MCF 10A (cell line): ENCODE data around the gene MMAA. TPM values are rescaled to one million over a fixed set of nuclear protein-coding genes. Genes with fewer than 3 reads are reported as not detected.

Experiments used
- BruUV-seq: library from RNA; stranded (reverse); fragments of 400-500 nt; replicated peaks from 2 replicates; lab custom pipeline; 2021; lab: Mats Ljungman, UMichigan
- CTCF ChIA-PET: fragments of 300-600 bp; sonication (Branson Sonifier 250); formaldehyde crosslinking; extraction: SDS; loops from one replicate; lab custom pipeline; 2021; ENCODE audit warnings: antibody characterized with exemption, inconsistent platforms; lab: Yijun Ruan, JAX
- POLR2A ChIA-PET: fragments of 300-600, 350-650 bp; sonication (Branson Sonifier 250); formaldehyde crosslinking; extraction: SDS; loops from one replicate; lab custom pipeline; 2020; ENCODE audit warnings: antibody characterized with exemption, inconsistent platforms; lab: Yijun Ruan, JAX
- DNase-seq: peaks from one replicate; pipeline ENCODE4 v3.0.0-alpha.2; 2018; ENCODE audit not compliant: unreplicated experiment
- H3K27ac Mint-ChIP-seq: one replicate; pipeline ENCODE4 v1.8.0; 2022; ENCODE audit warnings: mild to moderate bottlenecking, low read depth, mixed read lengths; ENCODE audit not compliant: unreplicated experiment
- H3K27me3 Mint-ChIP-seq: one replicate; pipeline ENCODE4 v1.8.0; 2022; ENCODE audit warnings: mixed read lengths; ENCODE audit not compliant: insufficient read depth, unreplicated experiment
- H3K36me3 Mint-ChIP-seq: one replicate; pipeline ENCODE4 v1.8.0; 2022; ENCODE audit warnings: mild to moderate bottlenecking, moderate library complexity, mixed read lengths; ENCODE audit not compliant: insufficient read depth, unreplicated experiment
- H3K4me1 Mint-ChIP-seq: one replicate; pipeline ENCODE4 v1.8.0; 2022; ENCODE audit warnings: mixed read lengths; ENCODE audit not compliant: insufficient read depth, unreplicated experiment
- H3K4me3 Mint-ChIP-seq: one replicate; pipeline ENCODE4 v1.8.0; 2022; ENCODE audit warnings: mild to moderate bottlenecking, moderate library complexity, mixed read lengths; ENCODE audit not compliant: unreplicated experiment
- H3K9me3 Mint-ChIP-seq: one replicate; pipeline ENCODE4 v1.8.0; 2022; ENCODE audit warnings: mixed read lengths; ENCODE audit not compliant: unreplicated experiment
- intact Hi-C: fragments of 100-400 bp; cut with micrococcal nuclease; formaldehyde crosslinking; loops from 2 replicates; pipeline ENCODE4 v1.14.1; 2022
- total RNA-seq: library from RNA; stranded (reverse); gene quantifications from 2 replicates; pipeline ENCODE4 v1.2.3, GENCODE V29; 2022
- TF ChIP-seq, protein P1 (sequence below): fragments of 200-600 bp; IDR thresholded peaks from one replicate; pipeline ENCODE4 v1.8.0; 2022; ENCODE audit warnings: antibody characterized with exemption, mild to moderate bottlenecking; ENCODE audit not compliant: unreplicated experiment

The MMAA gene
- total RNA-seq, 1 experiment from 2014 or later = 9.7 TPM

DNA sequence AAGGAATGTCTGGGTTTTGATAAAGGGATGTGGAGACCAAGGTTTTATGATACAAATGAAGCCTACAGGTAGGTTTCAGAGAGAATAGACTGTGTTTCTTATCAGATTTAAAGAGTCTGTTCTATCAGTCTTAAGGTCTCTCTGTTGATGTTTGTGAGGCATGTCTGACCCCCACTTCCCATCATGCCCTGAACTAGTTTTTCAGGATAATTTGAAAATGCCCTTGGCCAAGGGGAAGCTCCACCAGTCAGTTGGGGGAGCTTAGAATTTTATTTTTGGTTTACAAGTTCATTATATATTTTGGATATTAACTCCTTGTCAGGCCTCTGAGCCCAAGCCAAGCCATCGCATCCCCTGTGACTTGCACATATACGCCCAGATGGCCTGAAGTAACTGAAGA, 79.3 kb downstream of the MMAA start:
- H3K27ac Mint-ChIP-seq = no peak overlapping the region
- intact Hi-C loops = no loop called here

DNA sequence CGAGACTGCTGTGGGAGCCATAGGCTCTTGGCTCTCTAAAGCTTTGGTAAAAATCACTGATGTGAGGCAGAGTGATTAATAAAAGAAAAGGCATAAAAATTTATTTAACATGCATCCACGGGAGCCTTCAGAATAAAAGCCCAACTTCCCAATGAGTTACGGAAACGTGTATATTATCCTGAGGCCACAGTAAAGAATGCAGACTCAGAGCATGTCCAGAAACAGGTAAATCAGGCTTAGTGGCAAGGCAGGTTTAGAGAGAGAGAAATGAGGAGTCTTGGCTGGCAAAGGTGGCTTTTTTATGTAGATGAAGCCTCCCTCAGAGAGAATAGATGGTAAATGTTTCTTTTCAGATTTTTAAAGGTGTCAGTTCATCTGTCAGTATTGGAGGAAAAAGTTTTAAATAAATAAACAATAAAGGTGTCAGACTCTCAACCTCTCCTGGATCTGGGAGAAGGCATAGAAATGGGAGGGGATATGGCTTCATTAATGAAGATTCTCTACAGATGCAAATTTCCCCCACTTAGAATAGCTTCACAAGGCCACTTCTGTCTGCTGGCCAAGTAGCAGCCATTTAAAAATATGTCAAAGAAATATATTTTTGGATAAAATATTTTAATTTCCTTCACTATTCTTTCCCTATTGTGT, 84.8 kb downstream of the MMAA start:
- H3K4me3 Mint-ChIP-seq = no peak overlapping the region
- intact Hi-C loops = no loop called here
- no peaks in the 10 kb centered on the region for H3K36me3 Mint-ChIP-seq
- H3K27me3 Mint-ChIP-seq = no peaks in the 10 kb centered on the region
- DNase-seq = no peak
- TF ChIP-seq, protein P1, sequence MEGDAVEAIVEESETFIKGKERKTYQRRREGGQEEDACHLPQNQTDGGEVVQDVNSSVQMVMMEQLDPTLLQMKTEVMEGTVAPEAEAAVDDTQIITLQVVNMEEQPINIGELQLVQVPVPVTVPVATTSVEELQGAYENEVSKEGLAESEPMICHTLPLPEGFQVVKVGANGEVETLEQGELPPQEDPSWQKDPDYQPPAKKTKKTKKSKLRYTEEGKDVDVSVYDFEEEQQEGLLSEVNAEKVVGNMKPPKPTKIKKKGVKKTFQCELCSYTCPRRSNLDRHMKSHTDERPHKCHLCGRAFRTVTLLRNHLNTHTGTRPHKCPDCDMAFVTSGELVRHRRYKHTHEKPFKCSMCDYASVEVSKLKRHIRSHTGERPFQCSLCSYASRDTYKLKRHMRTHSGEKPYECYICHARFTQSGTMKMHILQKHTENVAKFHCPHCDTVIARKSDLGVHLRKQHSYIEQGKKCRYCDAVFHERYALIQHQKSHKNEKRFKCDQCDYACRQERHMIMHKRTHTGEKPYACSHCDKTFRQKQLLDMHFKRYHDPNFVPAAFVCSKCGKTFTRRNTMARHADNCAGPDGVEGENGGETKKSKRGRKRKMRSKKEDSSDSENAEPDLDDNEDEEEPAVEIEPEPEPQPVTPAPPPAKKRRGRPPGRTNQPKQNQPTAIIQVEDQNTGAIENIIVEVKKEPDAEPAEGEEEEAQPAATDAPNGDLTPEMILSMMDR = no peak
- CTCF ChIA-PET = no interaction called here
- no TSS peak for BruUV-seq
- H3K27ac Mint-ChIP-seq = no peak overlapping the region
- peaks cover 3% of the 10 kb centered on the region for H3K4me1 Mint-ChIP-seq
- no peaks in the 10 kb centered on the region for H3K9me3 Mint-ChIP-seq
- POLR2A ChIA-PET = interaction anchor here (0.7 kb wide), 1 partner anchor 16 kb away, joined by 5 read pairs; no protein-coding TSS in a partner anchor

More for the DNA sequence above, 79.3 kb downstream of the MMAA start:
- DNase-seq = no peak
- TF ChIP-seq, protein P1 = no peak
- no peaks in the 10 kb centered on the region for H3K27me3 Mint-ChIP-seq
- BruUV-seq = no TSS peak
- H3K4me1 Mint-ChIP-seq = no peaks in the 10 kb centered on the region
- no peak overlapping the region for H3K4me3 Mint-ChIP-seq
- no peaks in the 10 kb centered on the region for H3K9me3 Mint-ChIP-seq
- no peaks in the 10 kb centered on the region for H3K36me3 Mint-ChIP-seq
- ChIA-PET CTCF (interaction anchor here (1.5 kb wide), 1 partner anchor 144 kb away, joined by 3 read pairs; no protein-coding TSS in a partner anchor), POLR2A (no interaction called here)

DNA sequence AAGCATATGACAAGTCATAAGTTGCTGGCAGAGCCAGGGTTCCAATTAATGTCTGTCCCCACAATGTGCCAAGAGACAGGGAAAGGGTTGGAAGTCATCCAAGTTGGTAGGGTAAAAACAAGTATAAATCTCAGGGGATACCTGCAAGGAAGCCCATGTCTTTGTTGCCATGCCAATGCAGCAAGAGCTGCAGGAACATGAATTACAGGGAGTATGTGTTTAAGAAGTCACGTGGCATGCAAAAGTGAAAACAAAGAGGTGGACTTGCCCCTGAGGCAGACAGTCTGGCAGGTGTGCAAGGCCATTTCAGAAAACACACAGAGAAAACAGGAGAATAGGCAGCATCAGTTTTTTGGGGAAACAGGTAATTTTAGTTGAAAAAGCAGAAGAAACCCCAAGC, 90.2 kb downstream of the MMAA start:
- intact Hi-C loops = no loop called here
- peak; percentile 32 for DNase-seq
- TF ChIP-seq, protein P1 = no peak
- Mint-ChIP-seq H3K4me1 (peaks cover 18% of the 10 kb centered on the region), H3K36me3 (no peaks in the 10 kb centered on the region), H3K4me3 (no peak overlapping the region), H3K9me3 (no peaks in the 10 kb centered on the region), H3K27me3 (no peaks in the 10 kb centered on the region), H3K27ac (no peak overlapping the region)
- no TSS peak for BruUV-seq
- CTCF ChIA-PET = interaction anchor here (0.6 kb wide), 1 partner anchor 101 kb away, joined by 7 read pairs; no protein-coding TSS in a partner anchor
- POLR2A ChIA-PET = interaction anchor here (1.3 to 3.6 kb wide), 2 partner anchors 24 to 30 kb away, joined by 3 to 16 read pairs; no protein-coding TSS in a partner anchor

Other genes with a start within 250 kb of the MMAA start
- gene SMAD1, start 137.5 kb upstream of the MMAA start, total RNA-seq = 23.7 and 27.9 TPM in 2 replicates
- gene C4orf51, start 60.8 kb downstream of the MMAA start, total RNA-seq = not detected in 2 replicates